Heart left ventricle (tissue), 13 donors: Measurements from ENCODE around the gene COX4I1.

ENCODE experiments used
- POLR2A ChIP-seq, 2 donors: fragments of 450-650 bp; IDR thresholded peaks; one replicate each; pipeline ENCODE4 v1.6.1; 2017; ENCODE audit warnings: antibody characterized with exemption in 2 of 2, mild to moderate bottlenecking in 2 of 2, moderate library complexity in 2 of 2
- TF ChIP-seq, protein P1 (sequence below), 12 donors: fragments of 200-600 bp; sonication (generic) in 4 of 12; IDR thresholded peaks; one replicate each; pipeline versions ENCODE4 v1.5.0 to v1.8.0; 2018 to 2022; ENCODE audit warnings: antibody characterized with exemption in 12 of 12, mild to moderate bottlenecking in 5 of 12
- donor health status: ischemic (EF 13 %, LVEDD 7.1; RV severe dilation, severe dysfunction).
- donor health status: DM: no; HTN: yes; CAD: no.
- donor health status: DM: no; HTN: no; CAD: no.
- donor health status: ischemic (EF 25% LVEDD 6.9; RV normal size, moderate dysfunction).
- donor health status: ischemic (EF 25% LVEDD 5.7; RV mildly dilated, moderate dysfunction).
- donor health status: ischemic (EF 35%, LVEDD 5.7; RV mildly dilated, moderate dysfunction).
- donor health status: nonischemic (EF 11% LVEDD 7.7; RV severe dilation, severe dysfunction).
- donor health status: DM: yes; HTN: yes; CAD: no.
- donor health status: PGD.
- donor health status: ischemic (EF 29% LVEDD 5.4; RV normal size, mild dysfunction).
- donor health status: nonischemic (EF 23%, LVEDD 6.1; RV moderate dilation, normal function).

DNA sequence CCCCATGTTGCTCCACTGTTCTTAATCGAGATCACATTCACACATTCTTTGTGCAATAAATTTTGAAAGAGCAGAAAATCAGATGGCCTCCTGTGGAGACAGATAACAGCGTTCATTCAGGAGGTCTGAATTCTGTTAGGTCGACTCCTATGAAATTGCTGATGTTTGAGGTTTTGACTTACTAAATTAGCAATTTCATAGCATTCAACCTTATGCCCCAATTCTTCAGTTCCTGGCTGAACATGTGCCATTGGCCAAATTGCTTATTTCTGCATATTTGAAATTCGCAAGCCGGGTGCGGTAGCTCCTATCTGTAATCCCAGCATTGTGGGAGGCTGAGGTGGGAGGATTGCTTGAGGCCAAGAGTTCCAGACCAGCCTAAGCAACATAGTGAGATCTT is 26.5 kb upstream of the COX4I1 start:
- TF ChIP-seq, protein P1, sequence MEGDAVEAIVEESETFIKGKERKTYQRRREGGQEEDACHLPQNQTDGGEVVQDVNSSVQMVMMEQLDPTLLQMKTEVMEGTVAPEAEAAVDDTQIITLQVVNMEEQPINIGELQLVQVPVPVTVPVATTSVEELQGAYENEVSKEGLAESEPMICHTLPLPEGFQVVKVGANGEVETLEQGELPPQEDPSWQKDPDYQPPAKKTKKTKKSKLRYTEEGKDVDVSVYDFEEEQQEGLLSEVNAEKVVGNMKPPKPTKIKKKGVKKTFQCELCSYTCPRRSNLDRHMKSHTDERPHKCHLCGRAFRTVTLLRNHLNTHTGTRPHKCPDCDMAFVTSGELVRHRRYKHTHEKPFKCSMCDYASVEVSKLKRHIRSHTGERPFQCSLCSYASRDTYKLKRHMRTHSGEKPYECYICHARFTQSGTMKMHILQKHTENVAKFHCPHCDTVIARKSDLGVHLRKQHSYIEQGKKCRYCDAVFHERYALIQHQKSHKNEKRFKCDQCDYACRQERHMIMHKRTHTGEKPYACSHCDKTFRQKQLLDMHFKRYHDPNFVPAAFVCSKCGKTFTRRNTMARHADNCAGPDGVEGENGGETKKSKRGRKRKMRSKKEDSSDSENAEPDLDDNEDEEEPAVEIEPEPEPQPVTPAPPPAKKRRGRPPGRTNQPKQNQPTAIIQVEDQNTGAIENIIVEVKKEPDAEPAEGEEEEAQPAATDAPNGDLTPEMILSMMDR (IDR thresholded peaks at IDR 0.05), result no peak
- no peak for TF ChIP-seq POLR2A (IDR thresholded peaks at IDR 0.05)
